Measurements from ENCODE around the gene KLKB1. TPM values are rescaled to one million over a fixed set of nuclear protein-coding genes. Genes with fewer than 3 reads are reported as not detected.

Gene KLKB1
- total and polyA plus RNA-seq, 7 donors = 0.36 to 3.9 (median 0.66) TPM

GRCh38 chr4:186285147-186285546 is 57.8 kb downstream of the KLKB1 start:
- no peak for TF ChIP-seq CTCF (IDR thresholded peaks at IDR 0.05)
- no peak for TF ChIP-seq EP300 (IDR thresholded peaks at IDR 0.05)
- TF ChIP-seq POLR2AphosphoS5 (IDR thresholded peaks at IDR 0.05) = no peak
- no peak for TF ChIP-seq POLR2A (IDR thresholded peaks at IDR 0.05)
- DNase-seq = no peak
- intact Hi-C loops (cut with DNase I) = no loop called here
- Histone ChIP-seq H3K4me3 (no peak overlapping the region), H3K36me3 (no peaks in the 10 kb centered on the region), H3K9me3 (no peaks in the 10 kb centered on the region), H3K27ac (no peak overlapping the region), H3K27me3 (no peaks in the 10 kb centered on the region), H3K4me1 (no peaks in the 10 kb centered on the region)
- WGBS, 2 donors = 90 to 94% methylated on average over 12 of the region's 12 CpGs

GRCh38 chr4:186286581-186286980 is 59.3 kb downstream of the KLKB1 start:
- TF ChIP-seq CTCF (IDR thresholded peaks at IDR 0.05) (no peak), POLR2AphosphoS5 (IDR thresholded peaks at IDR 0.05) (no peak), EP300 (IDR thresholded peaks at IDR 0.05) (no peak), POLR2A (IDR thresholded peaks at IDR 0.05) (no peak)
- WGBS, 2 donors = 91 to 95% methylated on average over 3 of the region's 3 CpGs
- Histone ChIP-seq H3K4me3 (no peak overlapping the region), H3K27me3 (no peaks in the 10 kb centered on the region), H3K4me1 (no peaks in the 10 kb centered on the region), H3K27ac (no peak overlapping the region), H3K9me3 (no peaks in the 10 kb centered on the region), H3K36me3 (no peaks in the 10 kb centered on the region)
- intact Hi-C loops (cut with DNase I) = no loop called here
- DNase-seq = no peak

- DNase-seq = no peak
- no peak overlapping the region for H3K27ac ChIP-seq
- TF ChIP-seq POLR2AphosphoS5 (IDR thresholded peaks at IDR 0.05) (no peak), POLR2A (IDR thresholded peaks at IDR 0.05) (no peak), EP300 (IDR thresholded peaks at IDR 0.05) (no peak), CTCF (IDR thresholded peaks at IDR 0.05) (no peak)
- H3K36me3 ChIP-seq = no peaks in the 10 kb centered on the region
- H3K4me3 ChIP-seq = no peak overlapping the region
- H3K27me3 ChIP-seq = peaks cover 0 to 3% (median 0%) of the 10 kb centered on the region in 3 donors
- intact Hi-C loops (cut with DNase I) = no loop called here
- no peaks in the 10 kb centered on the region for H3K4me1 ChIP-seq
- 67 to 79% methylated on average over 10 of the region's 10 CpGs for WGBS, 2 donors
- H3K9me3 ChIP-seq = no peaks in the 10 kb centered on the region
Observed at GRCh38 chr4:186291256-186291890, 64.1 kb downstream of the KLKB1 start.

GRCh38 chr4:186294160-186294559 is 66.9 kb downstream of the KLKB1 start:
- Histone ChIP-seq H3K4me1 (peaks cover 0 to 4% (median 0%) of the 10 kb centered on the region in 4 donors), H3K4me3 (no peak overlapping the region), H3K27me3 (peaks cover 0 to 10% (median 8%) of the 10 kb centered on the region in 3 donors), H3K9me3 (no peaks in the 10 kb centered on the region), H3K36me3 (no peaks in the 10 kb centered on the region), H3K27ac (no peak overlapping the region)
- 89 to 90% methylated on average over 9 of the region's 9 CpGs for WGBS, 2 donors
- TF ChIP-seq EP300 (IDR thresholded peaks at IDR 0.05) = no peak
- TF ChIP-seq POLR2AphosphoS5 (IDR thresholded peaks at IDR 0.05) = no peak
- TF ChIP-seq POLR2A (IDR thresholded peaks at IDR 0.05) = no peak
- TF ChIP-seq CTCF (IDR thresholded peaks at IDR 0.05) = no peak
- intact Hi-C loops (cut with DNase I) = no loop called here
- no peak for DNase-seq

- peaks cover 0 to 10% (median 8%) of the 10 kb centered on the region in 3 donors for H3K27me3 ChIP-seq
- TF ChIP-seq POLR2A (IDR thresholded peaks at IDR 0.05) (no peak), CTCF (IDR thresholded peaks at IDR 0.05) (no peak), EP300 (IDR thresholded peaks at IDR 0.05) (no peak), POLR2AphosphoS5 (IDR thresholded peaks at IDR 0.05) (no peak)
- no peak for DNase-seq
- H3K4me1 ChIP-seq = peaks cover 0 to 4% (median 0%) of the 10 kb centered on the region in 4 donors
- intact Hi-C loops (cut with DNase I) = loop anchor here (2.0 kb wide), 1 partner anchor 290 kb away; no protein-coding TSS in a partner anchor
- no peak overlapping the region for H3K4me3 ChIP-seq
- no peaks in the 10 kb centered on the region for H3K9me3 ChIP-seq
- WGBS, 2 donors = 22 to 50% methylated on average over 4 of the region's 4 CpGs
- no peak overlapping the region for H3K27ac ChIP-seq
- H3K36me3 ChIP-seq = no peaks in the 10 kb centered on the region
Observed at GRCh38 chr4:186296481-186296880, 69.2 kb downstream of the KLKB1 start.
